PC-3 (cell line): ENCODE results near the gene MACROD1.

Experiments
- EZH2 ChIP-seq: fragments of 300-600 bp; sonication (generic); IDR thresholded peaks from one replicate; pipeline ENCODE4 v1.6.1; 2017; ENCODE audit warnings: antibody characterized with exemption, mild to moderate bottlenecking, low read length; ENCODE audit not compliant: unreplicated experiment
- EZH2phosphoT487 ChIP-seq: fragments of 300-600 bp; sonication (generic); IDR thresholded peaks from 2 replicates; pipeline ENCODE4 v1.6.1; 2018; ENCODE audit warnings: mild to moderate bottlenecking, antibody characterized with exemption, low read length, borderline replicate concordance
- TF ChIP-seq, protein P1 (sequence below): fragments of 300-600 bp; sonication (generic); conservative IDR thresholded peaks from 2 replicates; pipeline ENCODE4 v1.5.1; 2017; ENCODE audit warnings: antibody characterized with exemption, low read depth, mild to moderate bottlenecking, low read length

DNA sequence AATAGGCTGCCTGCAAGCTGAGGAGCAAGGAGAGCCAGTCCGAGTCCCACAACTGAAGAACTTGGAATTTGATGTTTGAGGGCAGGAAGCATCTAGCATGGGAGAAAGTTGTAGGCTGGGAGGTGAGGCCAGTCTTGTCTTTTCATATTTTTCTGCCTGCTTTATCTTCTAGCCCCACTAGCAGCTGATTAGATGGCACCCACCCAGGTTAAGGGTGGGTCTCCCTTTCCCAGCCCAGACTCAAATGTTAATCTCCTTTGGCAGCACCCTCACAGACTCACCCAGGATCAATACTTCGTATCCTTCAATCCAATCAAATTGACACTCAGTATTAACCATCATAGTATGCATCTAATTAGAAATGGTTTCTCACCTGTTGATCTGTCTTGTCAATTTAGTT lies 196.5 kb downstream of the MACROD1 start:
- TF ChIP-seq, protein P1, sequence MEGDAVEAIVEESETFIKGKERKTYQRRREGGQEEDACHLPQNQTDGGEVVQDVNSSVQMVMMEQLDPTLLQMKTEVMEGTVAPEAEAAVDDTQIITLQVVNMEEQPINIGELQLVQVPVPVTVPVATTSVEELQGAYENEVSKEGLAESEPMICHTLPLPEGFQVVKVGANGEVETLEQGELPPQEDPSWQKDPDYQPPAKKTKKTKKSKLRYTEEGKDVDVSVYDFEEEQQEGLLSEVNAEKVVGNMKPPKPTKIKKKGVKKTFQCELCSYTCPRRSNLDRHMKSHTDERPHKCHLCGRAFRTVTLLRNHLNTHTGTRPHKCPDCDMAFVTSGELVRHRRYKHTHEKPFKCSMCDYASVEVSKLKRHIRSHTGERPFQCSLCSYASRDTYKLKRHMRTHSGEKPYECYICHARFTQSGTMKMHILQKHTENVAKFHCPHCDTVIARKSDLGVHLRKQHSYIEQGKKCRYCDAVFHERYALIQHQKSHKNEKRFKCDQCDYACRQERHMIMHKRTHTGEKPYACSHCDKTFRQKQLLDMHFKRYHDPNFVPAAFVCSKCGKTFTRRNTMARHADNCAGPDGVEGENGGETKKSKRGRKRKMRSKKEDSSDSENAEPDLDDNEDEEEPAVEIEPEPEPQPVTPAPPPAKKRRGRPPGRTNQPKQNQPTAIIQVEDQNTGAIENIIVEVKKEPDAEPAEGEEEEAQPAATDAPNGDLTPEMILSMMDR = no peak
- no peak for TF ChIP-seq EZH2
- TF ChIP-seq EZH2phosphoT487 = no peak
